Vagina (tissue), 2 donors: Measurements from ENCODE around the gene TAF1B.

Experiments
- POLR2A ChIP-seq, 2 donors: fragments of 450-650 bp; IDR thresholded peaks; one replicate each; pipeline ENCODE4 v1.6.1; 2017; ENCODE audit warnings: antibody characterized with exemption in 2 of 2, mild to moderate bottlenecking in 2 of 2, moderate library complexity in 2 of 2
- POLR2AphosphoS5 ChIP-seq, 2 donors: sonication (generic); formaldehyde crosslinking; IDR thresholded peaks; one replicate each; pipeline ENCODE4 v1.9.0; 2017; ENCODE audit warnings: antibody characterized with exemption in 2 of 2, mild to moderate bottlenecking in 2 of 2, low read depth in 1 of 2; ENCODE audit not compliant: insufficient read depth in 1 of 2
- TF ChIP-seq, protein P1 (sequence below), 3 experiments: fragments of 450-650 bp in 2 of 3; fragments of 200-600 bp in 1 of 3; sonication (generic) in 1 of 3; IDR thresholded peaks; one replicate each; pipeline ENCODE4 v1.5.1; 2017 to 2019; ENCODE audit warnings: antibody characterized with exemption in 3 of 3, mild to moderate bottlenecking in 2 of 3, moderate library complexity in 2 of 3

DNA sequence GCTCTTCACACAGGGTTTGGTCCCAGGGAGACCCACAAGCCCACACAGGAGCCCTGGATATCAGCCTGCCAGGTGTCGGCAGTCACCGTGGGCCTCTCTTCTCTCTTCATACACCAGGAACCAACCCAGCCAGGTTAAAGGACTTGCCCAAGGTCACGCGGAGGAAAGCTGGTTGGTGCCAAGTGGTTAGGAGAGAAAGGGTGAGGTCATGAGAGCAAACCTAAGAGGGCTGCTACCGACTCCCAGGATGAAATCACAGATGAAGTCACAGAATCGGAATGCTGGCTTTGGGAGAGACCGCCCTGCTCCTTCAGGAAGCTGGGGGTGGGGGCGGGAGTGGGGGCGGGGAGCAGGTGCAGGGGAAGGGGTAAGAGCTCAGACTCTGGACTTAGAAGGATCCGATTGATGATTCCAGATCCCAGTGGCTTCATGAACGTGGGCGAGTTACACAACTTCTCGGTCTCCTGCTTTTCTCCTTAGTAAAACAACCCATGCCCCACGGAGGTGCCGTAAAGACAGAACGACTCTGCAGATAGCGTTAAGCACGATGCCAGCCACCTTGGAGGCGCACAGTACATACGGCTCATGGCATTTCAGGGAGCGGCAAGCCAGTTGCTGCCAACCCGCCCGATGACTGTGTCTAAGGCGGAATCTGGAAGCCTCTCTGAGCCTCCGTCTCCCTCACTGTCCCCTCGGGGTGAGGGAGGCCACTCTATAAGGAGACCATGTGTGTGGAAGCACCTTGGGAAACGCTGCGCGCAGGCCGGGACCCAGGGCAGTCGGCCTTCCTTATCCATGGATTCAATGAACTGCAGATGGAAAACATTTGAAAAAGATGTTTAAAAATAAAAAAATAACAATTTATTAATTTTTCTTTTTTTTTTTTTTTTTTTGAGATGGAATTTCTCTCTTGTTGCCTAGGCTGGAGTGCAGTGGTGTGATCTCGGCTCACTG, 23.0 kb upstream of the TAF1B start:
- no peak for TF ChIP-seq POLR2AphosphoS5 (IDR thresholded peaks at IDR 0.05; ENCODE audit: insufficient read depth in 1 of 2, low read depth in 1 of 2)
- TF ChIP-seq, protein P1, sequence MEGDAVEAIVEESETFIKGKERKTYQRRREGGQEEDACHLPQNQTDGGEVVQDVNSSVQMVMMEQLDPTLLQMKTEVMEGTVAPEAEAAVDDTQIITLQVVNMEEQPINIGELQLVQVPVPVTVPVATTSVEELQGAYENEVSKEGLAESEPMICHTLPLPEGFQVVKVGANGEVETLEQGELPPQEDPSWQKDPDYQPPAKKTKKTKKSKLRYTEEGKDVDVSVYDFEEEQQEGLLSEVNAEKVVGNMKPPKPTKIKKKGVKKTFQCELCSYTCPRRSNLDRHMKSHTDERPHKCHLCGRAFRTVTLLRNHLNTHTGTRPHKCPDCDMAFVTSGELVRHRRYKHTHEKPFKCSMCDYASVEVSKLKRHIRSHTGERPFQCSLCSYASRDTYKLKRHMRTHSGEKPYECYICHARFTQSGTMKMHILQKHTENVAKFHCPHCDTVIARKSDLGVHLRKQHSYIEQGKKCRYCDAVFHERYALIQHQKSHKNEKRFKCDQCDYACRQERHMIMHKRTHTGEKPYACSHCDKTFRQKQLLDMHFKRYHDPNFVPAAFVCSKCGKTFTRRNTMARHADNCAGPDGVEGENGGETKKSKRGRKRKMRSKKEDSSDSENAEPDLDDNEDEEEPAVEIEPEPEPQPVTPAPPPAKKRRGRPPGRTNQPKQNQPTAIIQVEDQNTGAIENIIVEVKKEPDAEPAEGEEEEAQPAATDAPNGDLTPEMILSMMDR (IDR thresholded peaks at IDR 0.05), result no peak
- TF ChIP-seq POLR2A (IDR thresholded peaks at IDR 0.05), result no peak
